ENCODE results near the gene CLEC10A.
"Not testable (repeated sequence)": the region's sequence is repeated elsewhere in the genome, so short reads cannot be mapped to it uniquely, and the experiment has no call there.

CLEC10A gene

GRCh38 chr17:7108981-7109380 lies 28.9 kb upstream of the CLEC10A start:
- TF ChIP-seq POLR2AphosphoS5 (IDR thresholded peaks at IDR 0.05; ENCODE audit: low read depth, low read length) (no peak), TAF1 (IDR thresholded peaks at IDR 0.05; ENCODE audit: low read depth, low read length) (no peak), POU2F2 (IDR thresholded peaks at IDR 0.05; ENCODE audit: low read depth, low read length) (no peak), POLR2A (IDR thresholded peaks at IDR 0.05; ENCODE audit: low read depth, low read length) (no peak), SPI1 (IDR thresholded peaks at IDR 0.05; ENCODE audit: low read depth, low read length) (no peak), PAX5 (IDR thresholded peaks at IDR 0.05; ENCODE audit: insufficient read depth, low read length, severe bottlenecking) (no peak)
- DNase-seq (ENCODE audit: insufficient read length, low spot score) = no peak
- no peak for FAIRE-seq

DNA sequence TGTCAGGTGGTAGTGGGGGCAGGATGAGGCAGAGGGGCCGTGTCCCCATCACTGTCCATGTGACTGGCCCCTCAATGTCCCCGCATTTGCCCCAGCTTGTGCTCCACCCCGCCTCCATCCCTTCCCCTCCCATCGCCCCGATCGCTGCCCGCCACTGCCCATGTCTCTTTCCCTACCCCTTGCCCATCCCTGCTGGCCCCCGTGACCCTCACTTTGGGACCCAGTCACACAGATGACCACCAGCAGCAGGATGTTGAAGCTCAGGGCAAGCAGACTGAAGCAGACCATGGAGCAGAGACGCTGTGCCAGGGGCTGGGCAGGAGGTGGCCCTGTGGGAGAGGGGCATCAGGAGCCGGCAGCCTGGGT lies 28.5 kb upstream of the CLEC10A start:
- TF ChIP-seq TAF1 (IDR thresholded peaks at IDR 0.05; ENCODE audit: low read depth, low read length) = no peak
- DNase-seq (ENCODE audit: insufficient read length, low spot score) = no peak
- no peak for FAIRE-seq

DNA sequence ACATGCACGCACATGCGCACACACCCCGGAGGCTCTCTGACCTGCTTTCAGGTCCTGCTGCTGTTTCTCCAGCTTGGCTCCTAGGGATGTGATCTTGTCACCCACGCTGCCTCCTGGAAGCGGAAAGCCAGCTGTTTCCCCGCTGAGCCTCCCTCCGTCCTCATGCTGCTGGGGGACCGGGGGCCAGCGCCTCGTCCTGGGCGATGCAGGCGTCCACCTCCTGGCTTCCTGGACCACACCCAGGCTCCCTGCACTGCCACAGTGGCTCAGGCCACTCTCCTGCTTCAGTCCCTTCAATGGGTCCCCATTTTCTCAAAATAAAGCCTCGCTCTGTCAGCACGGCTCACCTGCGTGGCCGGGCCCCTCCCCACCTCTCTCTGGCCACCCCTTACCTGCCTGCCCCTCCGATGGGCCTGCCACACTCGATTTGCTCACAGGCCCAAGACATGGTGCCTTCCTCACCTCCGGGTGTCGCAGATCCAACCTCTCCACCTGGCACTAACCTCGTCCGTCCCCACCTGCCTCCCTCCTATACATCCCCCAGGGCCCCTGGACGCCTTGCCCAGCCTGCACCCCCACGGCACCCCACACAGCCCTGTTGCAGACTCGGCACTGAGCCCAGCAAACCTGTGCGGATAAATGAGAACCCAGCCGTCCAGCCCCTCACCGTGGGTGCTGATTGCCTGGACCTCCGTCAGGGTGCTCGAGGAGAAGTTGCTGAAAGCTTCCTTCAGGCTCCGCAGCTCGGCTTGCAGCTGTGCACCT lies 27.9 kb upstream of the CLEC10A start:
- DNase-seq (ENCODE audit: insufficient read length, low spot score) (no peak), FAIRE-seq (no peak)
- no peak for TF ChIP-seq POLR2AphosphoS5 (IDR thresholded peaks at IDR 0.05; ENCODE audit: low read depth, low read length)
- no peak for TF ChIP-seq SPI1 (IDR thresholded peaks at IDR 0.05; ENCODE audit: low read depth, low read length)
- TF ChIP-seq POU2F2 (IDR thresholded peaks at IDR 0.05; ENCODE audit: low read depth, low read length) = no peak
- TF ChIP-seq PAX5 (IDR thresholded peaks at IDR 0.05; ENCODE audit: insufficient read depth, low read length, severe bottlenecking) = no peak
- TF ChIP-seq TAF1 (IDR thresholded peaks at IDR 0.05; ENCODE audit: low read depth, low read length) = no peak
- no peak for TF ChIP-seq POLR2A (IDR thresholded peaks at IDR 0.05; ENCODE audit: low read depth, low read length)

DNA sequence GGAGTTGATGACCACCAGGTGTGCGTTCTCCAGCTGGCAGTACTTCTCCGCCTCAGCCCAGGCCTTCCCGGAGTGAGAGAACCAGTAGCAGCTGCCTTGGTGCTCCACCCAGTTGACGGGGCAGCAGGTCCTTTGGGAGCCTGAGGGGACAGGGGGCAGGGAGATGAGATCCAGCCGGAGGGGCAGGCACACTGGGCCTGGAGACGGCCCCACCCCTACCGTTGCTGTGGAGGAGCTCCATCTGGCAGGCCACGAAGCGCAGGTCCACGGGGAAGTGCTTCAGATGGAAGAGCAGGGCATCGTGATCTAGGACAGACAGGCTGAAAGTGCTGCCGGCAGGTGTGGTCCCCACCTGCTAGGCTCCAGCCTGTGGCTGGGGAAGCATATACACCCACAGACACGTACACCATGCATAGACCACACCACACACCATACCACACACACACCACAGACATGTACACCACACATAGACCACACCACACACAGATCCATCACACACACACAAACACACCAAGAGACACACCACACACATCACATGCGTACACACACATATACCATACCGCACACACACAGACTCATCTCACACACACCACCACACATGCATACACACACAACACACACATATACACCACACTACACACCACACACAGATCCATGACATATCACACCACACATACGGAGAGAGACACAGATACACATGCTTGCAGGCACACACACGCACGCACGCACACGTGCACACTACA lies 27.1 kb upstream of the CLEC10A start:
- TF ChIP-seq PAX5 (IDR thresholded peaks at IDR 0.05; ENCODE audit: insufficient read depth, low read length, severe bottlenecking) = no peak
- TF ChIP-seq SPI1 (IDR thresholded peaks at IDR 0.05; ENCODE audit: low read depth, low read length) = no peak
- TF ChIP-seq POLR2A (IDR thresholded peaks at IDR 0.05; ENCODE audit: low read depth, low read length) = no peak
- TF ChIP-seq POLR2AphosphoS5 (IDR thresholded peaks at IDR 0.05; ENCODE audit: low read depth, low read length) = no peak
- TF ChIP-seq TAF1 (IDR thresholded peaks at IDR 0.05; ENCODE audit: low read depth, low read length) = no peak
- no peak for TF ChIP-seq POU2F2 (IDR thresholded peaks at IDR 0.05; ENCODE audit: low read depth, low read length)
- DNase-seq (ENCODE audit: insufficient read length, low spot score) = no peak
- FAIRE-seq = peak; percentile 87

- FAIRE-seq = no peak
Observed at GRCh38 chr17:7102421-7102820, 22.4 kb upstream of the CLEC10A start.

GRCh38 chr17:7101531-7101930 lies 21.5 kb upstream of the CLEC10A start:
- no peak for DNase-seq (ENCODE audit: insufficient read length, low spot score)
- TF ChIP-seq TAF1 (IDR thresholded peaks at IDR 0.05; ENCODE audit: low read depth, low read length) (no peak), POLR2AphosphoS5 (IDR thresholded peaks at IDR 0.05; ENCODE audit: low read depth, low read length) (no peak), PAX5 (IDR thresholded peaks at IDR 0.05; ENCODE audit: insufficient read depth, low read length, severe bottlenecking) (no peak), SPI1 (IDR thresholded peaks at IDR 0.05; ENCODE audit: low read depth, low read length) (no peak), POU2F2 (IDR thresholded peaks at IDR 0.05; ENCODE audit: low read depth, low read length) (no peak), POLR2A (IDR thresholded peaks at IDR 0.05; ENCODE audit: low read depth, low read length) (no peak)
- FAIRE-seq = no peak

More at GRCh38 chr17:7102421-7102820, 22.4 kb upstream of the CLEC10A start:
- TF ChIP-seq POU2F2 (IDR thresholded peaks at IDR 0.05; ENCODE audit: low read depth, low read length) = no peak
- TF ChIP-seq SPI1 (IDR thresholded peaks at IDR 0.05; ENCODE audit: low read depth, low read length) = no peak
- TF ChIP-seq PAX5 (IDR thresholded peaks at IDR 0.05; ENCODE audit: insufficient read depth, low read length, severe bottlenecking) = no peak
- TF ChIP-seq POLR2AphosphoS5 (IDR thresholded peaks at IDR 0.05; ENCODE audit: low read depth, low read length) = no peak
- no peak for TF ChIP-seq POLR2A (IDR thresholded peaks at IDR 0.05; ENCODE audit: low read depth, low read length)
- no peak for TF ChIP-seq TAF1 (IDR thresholded peaks at IDR 0.05; ENCODE audit: low read depth, low read length)
- no peak for DNase-seq (ENCODE audit: insufficient read length, low spot score)

GRCh38 chr17:7100641-7101379 lies 20.8 kb upstream of the CLEC10A start:
- not testable (repeated sequence) for FAIRE-seq; DNase-seq (ENCODE audit: insufficient read length, low spot score)

DNA sequence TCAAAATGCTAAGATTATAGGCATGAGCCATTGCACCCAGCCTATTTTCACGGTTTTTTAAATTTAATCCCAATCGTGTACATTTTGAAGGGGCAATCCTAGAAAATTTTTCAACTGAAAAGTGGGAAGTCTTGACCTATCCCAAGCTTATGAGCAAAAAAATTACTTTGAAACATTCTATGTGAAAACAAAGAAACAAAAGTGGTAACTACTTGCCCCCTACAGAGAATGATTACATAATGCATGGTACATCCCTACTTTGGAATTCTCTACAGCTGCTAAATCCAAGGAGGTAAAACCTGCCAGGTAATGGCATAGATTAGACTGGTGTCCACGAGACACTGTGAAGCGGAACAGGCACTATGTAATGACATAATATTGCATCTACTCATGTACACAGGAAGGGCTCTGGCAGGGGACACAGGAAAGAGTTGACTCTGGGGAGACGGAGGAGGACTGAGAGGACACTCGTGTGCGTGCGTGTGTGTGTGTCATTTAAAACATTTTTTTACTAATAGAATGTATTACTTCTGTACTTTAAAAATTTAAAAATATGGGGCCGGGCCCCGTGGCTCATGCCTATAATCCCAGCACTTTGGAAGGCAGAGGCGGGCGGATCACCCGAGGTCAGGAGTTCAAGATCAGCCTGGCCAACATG lies 18.9 kb upstream of the CLEC10A start:
- no peak for FAIRE-seq
- TF ChIP-seq POLR2AphosphoS5 (IDR thresholded peaks at IDR 0.05; ENCODE audit: low read depth, low read length) (no peak), POLR2A (IDR thresholded peaks at IDR 0.05; ENCODE audit: low read depth, low read length) (no peak), SPI1 (IDR thresholded peaks at IDR 0.05; ENCODE audit: low read depth, low read length) (no peak), PAX5 (IDR thresholded peaks at IDR 0.05; ENCODE audit: insufficient read depth, low read length, severe bottlenecking) (no peak), POU2F2 (IDR thresholded peaks at IDR 0.05; ENCODE audit: low read depth, low read length) (no peak), TAF1 (IDR thresholded peaks at IDR 0.05; ENCODE audit: low read depth, low read length) (no peak)
- DNase-seq (ENCODE audit: insufficient read length, low spot score) = no peak

DNA sequence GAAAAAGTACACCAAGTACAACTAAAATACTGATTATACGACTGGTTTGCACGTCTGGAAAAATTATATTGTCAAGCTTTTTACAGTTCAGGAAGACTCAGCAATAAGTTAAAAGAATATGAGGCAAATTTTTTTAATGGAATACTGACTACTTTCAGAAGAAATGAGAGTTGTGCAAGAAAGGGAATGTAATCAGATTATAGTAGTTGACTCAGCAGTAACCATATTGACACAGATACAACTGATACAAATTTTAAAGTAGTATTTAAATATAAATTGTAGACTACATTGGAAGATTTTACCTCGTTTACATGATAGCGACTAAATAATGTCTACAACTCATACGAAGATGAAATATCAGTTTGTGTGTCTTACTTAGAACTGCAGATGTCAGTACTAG lies 17.9 kb upstream of the CLEC10A start:
- no peak for TF ChIP-seq POLR2A (IDR thresholded peaks at IDR 0.05; ENCODE audit: low read depth, low read length)
- no peak for FAIRE-seq
- no peak for DNase-seq (ENCODE audit: insufficient read length, low spot score)

All from GM12891 (cell line).